HG02678 (cell line): ENCODE results near the gene JKAMP.

Source experiments
- ATAC-seq: cut with Tn5 transposase; IDR thresholded peaks from one replicate; pipeline ENCODE4 v1.9.1; 2021; ENCODE audit warnings: mild to moderate bottlenecking, moderate library complexity; ENCODE audit not compliant: unreplicated experiment

The JKAMP gene

DNA sequence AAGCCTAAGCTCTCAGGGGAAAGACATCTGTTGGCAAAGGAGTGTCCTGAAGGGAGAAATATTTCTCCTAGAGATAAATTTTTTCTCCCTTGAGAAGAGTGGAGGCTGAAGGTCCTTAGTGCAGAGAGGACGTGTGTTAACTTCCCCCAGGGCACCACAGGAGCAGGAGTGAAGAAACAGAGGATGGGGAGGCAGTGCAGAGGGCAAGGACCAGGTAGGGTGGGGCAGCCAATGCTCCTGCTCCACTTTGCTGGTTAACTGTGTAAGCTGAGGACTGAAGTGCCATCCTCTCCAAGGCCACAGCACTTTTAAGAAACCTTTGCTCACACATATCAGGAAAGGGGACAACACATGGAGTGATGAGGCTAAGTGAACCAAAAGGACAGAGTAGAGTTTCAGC, 4.2 kb upstream of the JKAMP start:
- ATAC-seq, result no peak

DNA sequence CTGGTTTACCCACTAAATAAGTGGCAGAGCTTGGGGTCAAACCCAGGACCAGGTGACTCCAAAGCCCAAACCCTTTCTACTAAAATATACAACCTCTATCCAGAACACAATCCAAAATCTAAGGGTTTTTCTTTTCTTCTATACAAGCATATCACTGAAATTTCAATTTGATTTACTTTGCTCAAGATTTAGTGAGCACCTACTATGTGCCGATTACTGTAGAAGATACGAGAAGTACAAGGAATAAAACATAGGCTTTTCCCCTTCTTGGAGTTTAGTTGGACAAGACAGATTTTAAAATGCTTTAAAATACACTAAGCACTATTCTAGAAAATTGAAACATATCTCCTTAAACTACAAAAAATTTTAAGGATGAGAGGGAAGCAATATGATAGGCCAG, 2.9 kb upstream of the JKAMP start:
- no peak for ATAC-seq

DNA sequence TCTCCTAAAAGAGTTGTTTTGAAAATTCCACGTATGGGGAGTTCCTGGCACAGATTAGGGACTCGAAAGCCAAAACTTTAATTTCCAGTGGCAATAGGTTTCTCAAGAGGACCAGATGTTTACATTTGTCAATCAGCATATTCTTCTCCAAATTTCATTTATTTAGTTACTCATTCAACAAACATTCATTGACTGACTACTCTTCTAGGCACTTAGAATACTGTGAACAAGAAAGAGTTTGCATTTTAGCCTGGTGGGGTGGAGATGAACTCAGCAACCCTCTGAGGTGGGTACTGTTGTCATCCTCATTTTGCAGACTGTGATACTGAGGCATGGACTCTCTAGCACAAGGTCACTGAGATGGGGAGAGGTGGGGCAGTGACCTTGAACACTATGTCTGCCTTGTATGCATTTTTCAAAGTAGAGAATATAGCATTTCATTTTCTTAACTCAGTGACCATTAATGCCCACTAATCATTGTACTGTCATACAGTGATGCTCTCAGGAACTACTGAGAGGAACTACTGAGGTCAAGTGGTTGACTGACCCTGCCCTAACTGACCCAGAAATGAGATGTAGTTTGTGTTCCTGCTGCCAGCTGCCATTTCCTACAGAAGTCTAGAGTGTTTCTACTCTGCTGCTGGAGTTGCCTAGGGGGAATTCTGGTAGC, 2.3 kb upstream of the JKAMP start:
- no peak for ATAC-seq

DNA sequence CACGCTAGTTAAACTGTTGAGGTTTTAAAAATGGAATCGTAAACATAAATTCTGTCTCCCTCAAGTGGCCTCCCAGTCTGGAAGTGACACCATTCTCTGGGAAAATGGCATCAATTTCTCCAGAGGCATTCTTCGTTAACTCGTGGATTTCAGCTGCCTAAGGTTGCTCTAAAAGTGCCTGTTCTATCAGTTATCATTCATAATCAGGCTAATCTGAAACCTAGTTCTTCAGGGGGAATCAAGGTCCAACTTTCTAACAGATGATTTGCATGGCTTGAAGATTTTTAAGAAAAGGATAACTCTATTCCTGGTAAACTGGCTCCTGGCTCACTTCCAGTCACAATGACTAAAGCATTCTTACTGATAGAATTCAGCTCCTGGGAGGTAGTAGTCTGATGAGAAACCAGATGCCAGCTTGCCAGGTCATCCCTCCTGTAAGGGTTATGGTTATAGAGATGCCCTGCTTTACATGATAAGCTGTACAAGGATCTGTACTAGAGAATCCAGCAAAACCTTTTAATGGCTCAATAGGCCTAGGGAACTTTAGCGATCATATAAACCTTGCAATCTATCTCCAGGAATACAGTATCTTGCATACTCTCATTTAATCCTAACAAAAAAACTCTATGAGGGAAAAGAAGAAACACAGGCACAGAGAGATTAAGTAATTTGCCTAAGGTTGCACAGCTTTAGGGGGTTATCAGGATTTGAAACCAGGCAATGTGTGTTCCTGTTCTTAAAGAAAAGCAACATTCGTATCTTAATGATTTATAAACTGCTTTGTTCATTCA, 1.6 kb upstream of the JKAMP start:
- ATAC-seq, result no peak

DNA sequence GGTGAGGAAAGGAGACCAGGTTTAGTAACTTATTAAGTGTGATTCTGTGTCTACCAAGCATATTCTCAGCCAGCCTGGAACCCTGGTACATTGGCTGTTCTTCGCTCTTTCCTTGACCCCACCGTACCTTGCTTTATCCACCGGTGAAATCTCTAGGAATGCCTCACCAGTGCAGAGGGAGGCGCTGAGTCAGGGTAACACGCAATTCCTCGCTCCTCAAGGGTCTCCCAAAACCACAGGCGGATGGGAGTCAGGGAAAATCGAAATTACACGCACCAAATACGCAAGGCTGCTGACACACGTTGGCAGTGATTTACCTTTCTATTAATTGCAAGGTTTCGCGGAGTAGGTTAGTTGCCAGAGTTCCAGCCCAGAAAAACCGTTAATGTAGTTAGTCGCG, 954 bp upstream of the JKAMP start:
- ATAC-seq, result no peak

DNA sequence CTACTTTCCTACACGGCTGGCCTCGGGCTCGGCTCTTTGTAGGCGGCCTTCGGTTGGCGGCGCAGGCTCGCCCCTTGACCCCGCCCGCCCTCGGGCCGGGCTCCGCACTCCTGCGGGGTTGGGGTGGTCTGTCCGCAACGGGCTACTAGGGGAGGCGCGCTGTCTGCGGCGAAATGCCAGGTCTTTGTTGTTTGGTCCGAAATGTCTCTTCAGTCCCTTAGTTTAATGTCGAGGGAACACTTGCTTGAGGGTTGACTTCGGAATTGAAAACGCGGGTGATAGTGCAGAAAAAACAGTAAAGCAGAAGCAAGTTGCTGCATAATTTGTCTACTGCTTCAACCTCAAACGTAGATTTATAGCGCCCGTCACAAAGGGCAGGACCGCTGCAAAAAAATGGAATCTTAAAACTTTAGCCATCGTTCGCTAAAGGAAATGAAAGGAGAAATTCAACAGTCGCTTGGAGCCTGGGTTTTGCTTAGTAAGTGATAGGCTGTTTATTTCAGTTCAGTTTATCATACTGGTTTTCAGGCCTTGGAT, 390 bp downstream of the JKAMP start:
- ATAC-seq, result peak; percentile 45

DNA sequence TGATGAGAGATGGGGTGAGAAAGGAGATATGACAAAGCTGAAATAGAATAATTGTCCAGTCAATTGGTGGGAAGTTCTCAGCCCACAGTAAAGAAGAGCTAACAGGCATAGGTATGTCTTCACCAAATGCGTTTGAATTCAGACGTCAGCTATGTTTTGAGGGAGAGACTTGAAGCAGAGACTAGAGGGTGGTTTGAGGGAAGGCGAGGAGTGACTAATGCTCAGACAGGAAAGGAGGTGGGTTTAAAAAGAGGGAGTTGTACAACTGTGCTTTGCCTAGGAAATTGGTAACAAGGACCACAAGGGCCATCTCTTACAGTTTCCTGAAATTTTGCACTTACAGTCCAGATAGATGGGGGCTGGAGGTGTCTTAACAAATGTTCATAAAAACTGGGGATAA, 6.4 kb downstream of the JKAMP start:
- ATAC-seq, result no peak

DNA sequence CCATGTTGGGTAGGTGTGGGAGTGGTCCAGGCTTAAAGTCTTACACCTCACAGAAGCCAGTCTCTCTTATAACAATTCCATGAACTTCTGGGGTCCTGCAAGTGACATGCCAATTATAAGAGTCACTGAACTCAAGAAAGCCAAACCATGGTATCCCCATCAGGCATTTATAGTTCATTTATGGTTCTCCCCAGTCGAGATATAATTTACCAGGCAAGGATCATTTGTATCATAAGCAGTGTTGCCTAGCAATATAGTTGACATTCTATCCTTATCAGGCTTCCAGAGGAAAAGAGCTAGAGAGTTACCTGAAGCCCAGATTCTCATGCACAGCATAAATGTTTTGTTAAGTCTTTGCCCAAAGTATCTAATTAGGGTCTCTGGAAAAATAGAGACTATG, 8.1 kb downstream of the JKAMP start:
- no peak for ATAC-seq

DNA sequence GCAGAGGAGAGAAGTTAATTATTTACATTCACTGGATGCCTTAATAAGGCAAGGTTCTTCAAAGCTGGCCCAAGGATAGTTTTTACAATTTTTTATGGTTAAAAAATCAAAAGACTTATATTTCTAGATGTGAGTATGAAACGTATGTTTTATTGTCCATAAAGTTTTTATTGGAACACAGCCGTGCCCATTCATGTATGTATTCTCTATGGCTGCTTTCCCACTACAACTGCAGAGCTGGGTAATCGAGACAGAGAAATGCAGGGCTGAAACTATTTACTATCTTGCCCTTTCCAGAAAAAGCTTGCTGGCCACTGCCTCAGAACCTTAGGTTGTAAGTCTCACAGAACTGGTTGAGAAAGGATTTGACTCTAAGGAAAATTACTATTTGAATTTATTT, 16.4 kb downstream of the JKAMP start:
- ATAC-seq, result no peak

DNA sequence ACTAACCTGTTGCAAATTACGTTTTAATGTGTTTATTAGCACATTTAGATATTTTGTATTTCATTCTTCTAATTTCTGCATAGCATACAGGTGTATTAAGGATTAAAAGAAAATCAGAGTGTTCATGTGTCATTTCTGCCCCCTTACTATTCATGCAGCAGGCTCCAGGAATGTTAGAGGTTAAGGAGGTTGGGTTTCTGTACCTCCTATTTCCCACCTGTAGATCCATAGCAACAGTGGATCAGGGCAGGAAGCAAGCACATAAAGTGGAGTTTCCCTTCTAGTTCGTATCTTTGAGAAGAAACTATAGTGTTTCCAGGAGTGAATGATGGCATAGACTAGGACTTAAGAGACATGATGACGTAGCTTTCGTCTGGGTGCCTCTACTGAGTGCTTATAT, 18.9 kb downstream of the JKAMP start:
- ATAC-seq, result no peak

DNA sequence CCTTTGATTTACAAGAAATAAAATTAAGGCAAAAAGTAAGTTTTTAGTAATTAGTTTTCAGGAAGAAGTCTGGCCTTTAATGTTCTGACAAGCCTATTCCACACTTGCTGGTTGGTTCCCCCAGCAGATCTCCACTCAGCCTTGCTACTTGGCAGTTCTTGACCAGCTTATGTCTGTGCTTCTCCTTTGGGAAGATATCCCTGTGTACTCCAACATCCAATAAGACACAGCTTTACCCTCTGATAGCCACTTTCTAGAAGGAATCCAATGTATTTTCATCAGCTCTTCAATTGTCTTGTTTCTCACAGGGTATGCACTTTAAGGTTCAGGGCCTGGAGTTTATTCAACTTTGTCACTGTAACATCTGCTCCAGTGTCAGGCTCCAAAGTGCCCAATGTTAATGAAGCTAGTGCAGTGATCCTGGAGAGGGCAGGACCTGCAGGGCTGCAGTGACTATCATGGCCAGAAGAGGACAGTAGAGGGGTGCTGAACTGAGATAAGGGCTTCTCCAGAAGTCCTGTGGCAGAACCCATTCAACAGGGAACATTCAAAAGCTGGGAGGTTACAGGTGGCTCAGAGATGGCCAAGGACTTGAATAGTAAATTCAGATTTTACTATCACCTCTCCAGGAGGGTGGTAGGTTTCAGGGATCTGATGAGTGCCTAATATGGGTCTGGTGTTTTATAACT, 22.9 kb downstream of the JKAMP start:
- peak; percentile 86 for ATAC-seq

DNA sequence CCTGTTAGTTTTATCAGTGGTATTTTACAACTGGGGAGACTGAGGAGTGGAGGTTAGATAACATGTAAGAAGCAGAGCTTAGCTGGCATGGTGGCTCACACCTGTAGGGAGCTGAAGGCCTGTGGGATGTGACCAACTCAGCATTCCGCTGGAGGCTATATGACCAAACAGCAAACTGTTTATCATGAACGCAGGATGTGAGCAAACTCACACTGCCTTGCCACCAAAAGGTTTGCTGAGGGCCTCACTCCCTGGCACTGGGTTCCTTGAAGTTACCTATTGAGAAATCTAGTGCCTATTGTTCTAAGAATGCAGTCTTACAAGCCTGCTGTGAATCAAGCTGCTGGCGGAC, 23.4 kb downstream of the JKAMP start:
- no peak for ATAC-seq

DNA sequence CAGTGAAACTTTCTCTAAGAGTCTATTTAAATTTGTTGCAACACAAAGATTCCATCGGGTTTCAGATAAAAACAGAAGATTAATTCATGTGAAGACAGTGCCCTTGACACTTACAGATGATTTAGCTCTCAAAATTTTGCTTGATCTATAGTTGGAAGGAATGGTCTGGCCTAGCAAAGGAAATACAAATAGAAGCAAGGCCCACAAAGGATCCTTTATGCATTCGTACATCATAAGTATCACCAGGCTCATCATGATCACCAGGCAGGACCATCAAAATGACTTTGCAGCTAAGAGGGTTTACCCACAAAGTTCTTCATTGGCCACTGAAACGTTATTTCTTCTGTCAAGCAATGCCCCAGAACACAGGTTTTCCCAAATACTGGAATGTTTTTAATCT, 24.8 kb downstream of the JKAMP start:
- ATAC-seq, result no peak

DNA sequence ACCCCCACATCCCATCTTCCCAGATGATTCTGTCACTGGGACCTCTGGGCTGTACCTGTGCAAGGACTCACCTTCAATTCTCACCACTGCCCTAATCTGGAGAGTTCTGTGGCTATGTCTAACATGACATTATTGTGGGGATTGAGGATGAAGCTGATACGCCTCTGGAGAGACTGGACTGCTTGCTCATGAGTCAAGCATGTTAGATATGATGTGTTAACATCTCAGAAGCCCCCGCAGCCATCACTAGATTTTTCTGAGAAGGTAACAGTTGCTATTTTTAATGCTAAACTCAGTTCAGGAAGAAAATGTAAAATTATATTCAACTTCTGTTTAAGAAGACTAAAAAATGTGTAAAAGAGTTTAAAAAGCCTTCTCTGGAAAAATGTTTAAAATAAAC, 25.7 kb downstream of the JKAMP start:
- ATAC-seq, result no peak

DNA sequence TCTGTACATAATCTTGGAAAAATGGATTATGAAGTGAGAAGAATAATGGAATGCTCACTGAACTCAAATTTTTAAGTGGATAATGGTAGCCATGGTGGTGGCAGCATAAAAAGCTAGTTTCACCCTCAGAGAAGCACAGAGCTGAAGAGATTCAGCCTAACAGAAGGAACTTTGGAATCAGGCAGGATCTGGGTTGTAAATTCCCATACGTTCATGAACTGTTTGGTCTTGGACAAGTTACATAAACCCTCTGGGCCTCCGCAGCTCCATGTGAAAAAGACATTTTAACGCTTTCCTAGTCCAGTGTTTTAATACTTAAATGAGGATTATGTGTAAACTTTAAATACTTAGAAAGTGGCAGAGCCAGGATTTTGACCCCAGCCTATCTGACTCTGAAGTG, 26.6 kb downstream of the JKAMP start:
- no peak for ATAC-seq

DNA sequence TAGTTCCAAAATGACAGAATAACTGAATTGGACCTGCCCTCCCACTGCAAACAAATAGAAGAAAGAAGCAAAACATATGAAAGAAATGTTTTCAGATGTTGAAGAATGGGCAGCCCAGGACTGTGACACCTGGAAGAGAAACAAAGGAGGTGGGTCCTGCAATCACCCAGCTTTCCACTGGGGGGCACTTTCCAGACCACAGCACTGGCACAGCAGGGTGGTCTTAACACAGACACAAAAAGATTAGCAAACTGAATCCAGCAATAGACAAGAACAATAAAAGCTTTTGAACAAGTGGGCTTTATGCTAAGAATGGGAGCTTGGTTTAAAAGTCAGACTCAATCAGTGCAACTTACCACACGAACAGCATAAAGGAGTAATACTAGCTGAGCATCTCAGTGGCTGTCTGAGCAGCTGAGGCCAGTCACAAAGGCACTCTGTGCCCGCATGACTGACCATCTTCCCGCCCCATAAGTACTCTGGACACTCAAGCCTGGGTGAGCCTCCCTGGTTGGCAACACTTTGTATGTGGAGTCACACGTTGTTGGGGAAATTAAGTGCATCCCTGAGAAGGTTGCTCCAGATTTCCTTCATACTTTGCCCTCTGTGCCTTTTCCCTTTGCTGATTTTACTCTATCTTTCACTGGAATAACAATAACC, 27.7 kb downstream of the JKAMP start:
- peak; percentile 50 for ATAC-seq

DNA sequence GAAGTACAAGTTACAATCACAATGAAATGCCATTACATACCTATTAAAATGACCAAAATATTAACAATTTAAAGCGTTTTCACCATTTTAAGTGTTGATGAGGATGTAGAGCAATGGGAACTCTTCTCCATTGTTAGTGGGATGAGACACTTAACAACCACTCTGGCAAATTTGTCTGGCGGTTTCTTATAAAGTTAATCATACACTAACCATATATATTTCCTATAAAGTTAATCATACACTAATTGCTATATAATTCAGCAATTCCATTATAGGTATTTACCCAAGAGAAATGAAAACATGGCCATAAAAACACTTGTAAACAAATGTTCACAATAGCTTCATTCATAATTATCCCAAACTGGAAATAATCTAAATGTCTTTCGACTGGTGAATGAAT, 35.9 kb downstream of the JKAMP start:
- ATAC-seq, result no peak

DNA sequence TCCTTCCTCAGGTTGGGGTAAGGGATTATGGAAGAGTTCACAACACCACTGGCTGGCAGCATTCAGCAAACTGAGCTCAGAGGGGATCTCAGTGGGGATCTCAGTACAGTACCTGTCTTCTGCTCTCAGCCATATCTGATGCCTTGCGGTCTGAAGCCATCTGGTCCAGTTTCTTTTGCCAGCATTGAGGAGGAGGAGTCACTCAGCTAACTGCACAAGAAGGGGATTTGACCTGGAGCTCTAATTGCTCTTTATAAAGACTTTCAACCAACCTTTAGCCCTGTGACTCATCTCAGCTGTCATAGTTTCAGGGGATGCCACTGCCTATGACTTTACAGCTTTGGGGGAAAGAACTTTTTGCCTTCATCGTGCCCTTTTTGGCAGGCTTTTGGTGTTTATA, 44.9 kb downstream of the JKAMP start:
- ATAC-seq, result no peak

DNA sequence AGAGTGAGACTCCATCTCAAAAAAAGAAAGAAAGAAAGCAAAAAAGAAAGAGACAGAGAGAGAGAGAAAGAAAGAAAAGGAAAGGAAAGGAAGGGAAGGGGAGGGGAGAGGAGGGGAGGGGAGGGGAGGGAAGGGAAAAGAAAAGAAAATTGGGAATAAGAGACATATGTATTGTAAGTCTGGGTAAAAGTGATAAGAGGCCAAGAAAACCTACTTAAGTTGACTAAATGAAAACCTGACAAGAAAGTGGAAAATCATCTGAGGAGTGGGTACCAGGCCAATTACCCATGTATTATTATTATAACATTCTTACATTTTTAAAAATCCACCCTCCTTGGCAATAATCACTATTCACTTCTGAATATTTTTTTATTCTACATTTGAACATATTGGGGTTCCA, 46.0 kb downstream of the JKAMP start:
- ATAC-seq, result no peak

DNA sequence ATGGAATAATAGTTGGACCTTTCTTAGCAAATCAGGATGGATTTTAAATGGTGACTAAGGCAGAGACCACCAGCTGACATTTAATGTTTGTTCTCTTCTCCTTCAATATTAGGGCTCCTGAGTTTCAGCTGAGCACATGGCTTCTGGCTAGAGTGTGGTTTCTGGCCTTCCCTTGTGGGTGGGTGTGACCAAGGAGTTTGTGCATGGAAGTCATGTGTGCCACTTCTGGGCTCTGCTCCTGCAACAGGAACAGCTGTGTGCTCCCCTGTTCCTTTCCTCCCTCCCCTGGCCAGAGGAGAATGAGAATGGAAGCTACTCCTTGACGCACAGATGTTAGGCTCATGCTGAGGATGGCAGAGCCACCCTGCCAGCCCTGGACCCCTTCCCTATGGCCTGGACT, 48.1 kb downstream of the JKAMP start:
- no peak for ATAC-seq

DNA sequence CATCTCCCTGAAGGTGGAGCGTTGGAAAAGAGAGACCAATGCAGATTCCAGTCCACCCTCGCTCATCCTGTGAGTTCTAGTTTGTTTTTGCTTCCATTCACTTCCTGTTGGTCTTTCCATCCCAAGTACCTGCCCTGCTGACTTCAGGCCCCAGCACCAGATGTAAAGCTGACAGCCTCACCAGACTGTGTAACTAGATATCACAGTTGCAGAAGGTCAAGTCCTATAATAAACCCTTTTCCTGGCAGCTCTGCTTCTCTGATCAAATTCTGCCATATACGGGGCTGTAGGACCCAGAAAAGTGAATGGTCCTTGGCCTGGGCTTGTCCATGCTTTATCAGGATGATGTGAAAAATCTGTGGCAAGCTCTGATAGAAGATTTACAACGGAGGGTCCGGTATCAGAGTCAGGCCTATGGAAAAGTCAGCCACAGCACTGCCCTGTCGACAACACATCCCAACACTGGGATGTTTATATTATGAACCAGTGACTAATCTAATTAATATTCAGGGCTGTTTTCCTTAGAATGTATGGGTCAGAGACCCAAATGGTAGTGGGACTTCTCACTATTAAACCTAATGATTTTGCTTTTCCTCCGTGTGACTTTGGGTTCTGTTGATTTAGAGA, 50.2 kb downstream of the JKAMP start:
- ATAC-seq, result no peak
